Measurements from ENCODE around the gene GPR15LG. TPM values are rescaled to one million over a fixed set of nuclear protein-coding genes. Genes with fewer than 3 reads are reported as not detected.

The GPR15LG gene
- polyA plus RNA-seq, 1 experiment, result not detected

DNA sequence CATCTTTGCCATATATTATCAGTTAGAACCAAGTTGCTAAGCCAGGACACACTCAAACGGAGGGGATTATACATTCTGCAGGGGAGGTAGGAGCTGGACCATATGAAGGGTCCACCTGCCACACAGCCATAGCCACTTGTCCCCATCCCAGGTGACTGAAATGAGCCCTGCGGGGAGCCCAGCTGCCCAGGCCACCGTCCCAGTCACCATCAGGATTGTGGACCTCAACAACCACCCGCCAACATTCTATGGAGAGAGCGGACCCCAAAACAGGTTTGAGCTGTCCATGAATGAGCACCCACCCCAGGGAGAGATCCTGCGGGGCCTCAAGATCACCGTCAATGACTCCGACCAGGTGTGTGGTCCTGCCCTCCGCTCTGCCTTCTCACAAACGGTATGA, 34.4 kb downstream of the GPR15LG start:
- H3K4me3 ChIP-seq (ENCODE audit: low read depth, low read length), result no peak overlapping the region
- H3K27me3 ChIP-seq (ENCODE audit: control insufficient read depth, insufficient read depth, low read length), result no peaks in the 10 kb centered on the region
- ChIA-PET POLR2A (no interaction called here), CTCF (interaction anchor here (1.3 kb wide), 1 partner anchor 59 kb away, joined by 3 read pairs; no protein-coding TSS in a partner anchor)
- no peak for DNase-seq (ENCODE audit: low read depth, low spot score)
- no peak for TF ChIP-seq CTCF (IDR thresholded peaks at IDR 0.05; ENCODE audit: low read depth, low read length)
- H3K27ac ChIP-seq (ENCODE audit: low read depth, low read length), result no peak overlapping the region
- no peaks in the 10 kb centered on the region for H3K9me3 ChIP-seq (ENCODE audit: control insufficient read depth, insufficient read depth, low read length)

DNA sequence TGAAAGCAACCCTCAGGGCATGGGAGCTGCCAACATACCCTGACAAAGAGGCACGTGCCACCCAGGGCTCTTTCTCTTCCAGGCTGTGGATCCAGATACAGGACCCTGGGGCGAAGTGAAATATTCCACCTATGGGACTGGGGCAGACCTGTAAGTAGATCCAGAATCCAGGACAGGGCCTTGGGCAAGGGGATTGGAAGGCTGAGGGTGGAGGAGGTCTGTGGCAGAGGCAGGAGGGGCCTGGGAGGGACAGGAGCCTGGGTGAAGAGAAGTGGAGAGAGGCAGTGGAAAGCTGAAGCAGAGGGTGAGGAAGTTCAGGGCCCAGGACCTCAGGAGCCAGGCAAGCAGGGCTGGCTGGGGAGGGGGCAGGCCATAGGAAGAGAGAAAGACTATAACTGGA, 38.0 kb downstream of the GPR15LG start:
- DNase-seq (ENCODE audit: low read depth, low spot score), result no peak
- Histone ChIP-seq H3K4me3 (ENCODE audit: low read depth, low read length) (no peak overlapping the region), H3K27ac (ENCODE audit: low read depth, low read length) (no peak overlapping the region), H3K9me3 (ENCODE audit: control insufficient read depth, insufficient read depth, low read length) (no peaks in the 10 kb centered on the region; the same call in 1 of the 2 replicates), H3K27me3 (ENCODE audit: control insufficient read depth, insufficient read depth, low read length) (no peaks in the 10 kb centered on the region)
- ChIA-PET CTCF (no interaction called here), POLR2A (no interaction called here)
- TF ChIP-seq CTCF (IDR thresholded peaks at IDR 0.05; ENCODE audit: low read depth, low read length), result no peak

DNA sequence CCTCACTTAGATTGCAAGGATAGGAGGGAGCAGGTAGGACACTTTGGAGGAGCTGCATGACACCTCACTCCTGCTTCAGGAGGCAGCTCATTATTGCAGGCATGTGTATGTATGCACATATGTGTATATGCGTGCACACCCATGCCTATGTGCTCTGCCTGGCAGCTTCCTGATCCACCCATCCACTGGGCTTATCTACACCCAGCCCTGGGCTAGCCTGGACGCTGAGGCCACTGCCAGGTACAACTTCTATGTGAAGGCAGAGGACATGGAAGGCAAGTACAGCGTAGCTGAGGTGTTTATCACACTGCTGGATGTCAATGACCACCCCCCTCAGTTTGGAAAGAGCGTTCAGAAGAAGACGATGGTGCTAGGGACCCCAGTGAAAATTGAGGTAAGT, 38.4 kb downstream of the GPR15LG start:
- ChIA-PET CTCF (no interaction called here), POLR2A (no interaction called here)
- H3K4me3 ChIP-seq (ENCODE audit: low read depth, low read length), result no peak overlapping the region
- no peaks in the 10 kb centered on the region for H3K27me3 ChIP-seq (ENCODE audit: control insufficient read depth, insufficient read depth, low read length)
- TF ChIP-seq CTCF (IDR thresholded peaks at IDR 0.05; ENCODE audit: low read depth, low read length), result no peak
- H3K9me3 ChIP-seq (ENCODE audit: control insufficient read depth, insufficient read depth, low read length), result no peaks in the 10 kb centered on the region; the same call in 1 of the 2 replicates
- no peak overlapping the region for H3K27ac ChIP-seq (ENCODE audit: low read depth, low read length)
- DNase-seq (ENCODE audit: low read depth, low spot score), result no peak

GRCh38 chr10:84213076-84213475, 39.5 kb downstream of the GPR15LG start:
- Histone ChIP-seq H3K27me3 (ENCODE audit: control insufficient read depth, insufficient read depth, low read length) (no peaks in the 10 kb centered on the region), H3K27ac (ENCODE audit: low read depth, low read length) (no peak overlapping the region), H3K4me3 (ENCODE audit: low read depth, low read length) (no peak overlapping the region), H3K9me3 (ENCODE audit: control insufficient read depth, insufficient read depth, low read length) (no peaks in the 10 kb centered on the region; the same call in 1 of the 2 replicates)
- ChIA-PET POLR2A (no interaction called here), CTCF (no interaction called here)
- no peak for DNase-seq (ENCODE audit: low read depth, low spot score)
- TF ChIP-seq CTCF (IDR thresholded peaks at IDR 0.05; ENCODE audit: low read depth, low read length), result no peak

DNA sequence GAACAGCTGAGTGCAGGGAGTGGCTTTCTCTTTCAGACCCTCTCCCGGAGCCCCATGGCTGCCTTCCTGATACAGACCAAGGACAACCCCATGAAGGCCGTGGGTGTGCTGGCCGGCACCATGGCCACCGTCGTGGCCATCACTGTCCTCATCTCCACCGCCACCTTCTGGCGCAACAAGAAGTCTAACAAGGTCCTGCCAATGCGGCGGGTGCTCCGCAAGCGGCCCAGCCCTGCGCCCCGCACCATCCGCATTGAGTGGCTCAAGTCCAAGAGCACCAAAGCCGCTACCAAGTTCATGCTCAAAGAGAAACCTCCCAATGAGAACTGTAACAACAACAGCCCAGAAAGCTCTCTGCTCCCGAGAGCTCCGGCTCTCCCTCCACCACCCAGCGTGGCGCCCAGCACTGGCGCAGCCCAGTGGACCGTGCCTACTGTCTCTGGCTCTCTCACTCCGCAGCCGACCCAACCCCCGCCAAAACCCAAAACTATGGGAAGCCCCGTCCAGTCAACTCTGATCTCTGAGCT, 40.5 kb downstream of the GPR15LG start:
- no peak overlapping the region for H3K27ac ChIP-seq (ENCODE audit: low read depth, low read length)
- no peak for DNase-seq (ENCODE audit: low read depth, low spot score)
- ChIA-PET CTCF (no interaction called here), POLR2A (no interaction called here)
- no peak for TF ChIP-seq CTCF (IDR thresholded peaks at IDR 0.05; ENCODE audit: low read depth, low read length)
- H3K4me3 ChIP-seq (ENCODE audit: low read depth, low read length), result no peak overlapping the region
- no peaks in the 10 kb centered on the region; the same call in 1 of the 2 replicates for H3K9me3 ChIP-seq (ENCODE audit: control insufficient read depth, insufficient read depth, low read length)
- H3K27me3 ChIP-seq (ENCODE audit: control insufficient read depth, insufficient read depth, low read length), result no peaks in the 10 kb centered on the region
